HEK293 (cell line): ENCODE data around the gene NECAB3.

Experiments used
- CTCF ChIA-PET: fragments of 350-600 bp; formaldehyde crosslinking; extraction: SDS; loops from one replicate; lab custom pipeline; 2021; ENCODE audit warnings: antibody characterized with exemption; lab: Yijun Ruan, JAX
- POLR2A ChIA-PET: fragments of 300-600 bp; formaldehyde crosslinking; extraction: SDS; loops from one replicate; lab custom pipeline; 2020; ENCODE audit warnings: antibody characterized with exemption, inconsistent platforms; lab: Yijun Ruan, JAX
- H3K27ac ChIP-seq: fragments of 200-500 bp; sonication (Bioruptor generic); 2 replicates; pipeline ENCODE4 v1.5.1; 2014; ENCODE audit warnings: low read depth, low read length, control low read depth, inconsistent platforms; ENCODE audit errors: extremely low read depth
- H3K36me3 ChIP-seq, 2 experiments: fragments of 200-500 bp in 1 of 2; sonication (Bioruptor generic) in 1 of 2; 1 replicate in 1 of 2; 2 replicates in 1 of 2; pipeline ENCODE4 v1.5.1; 2014 to 2017; ENCODE audit warnings: inconsistent platforms in 2 of 2, low read length in 2 of 2; ENCODE audit not compliant: control insufficient read depth in 2 of 2, insufficient read depth in 1 of 2
- H3K4me1 ChIP-seq: fragments of 200-500 bp; sonication (Bioruptor generic); 2 replicates; pipeline ENCODE4 v1.5.1; 2014; ENCODE audit warnings: mild to moderate bottlenecking, low read length, inconsistent platforms; ENCODE audit not compliant: control insufficient read depth, insufficient read depth
- H3K4me3 ChIP-seq: 2 replicates; pipeline ENCODE4 v1.5.1; 2011; ENCODE audit warnings: low read depth, mild to moderate bottlenecking, control low read depth, low read length, moderate library complexity
- H3K9me3 ChIP-seq: fragments of 200-500 bp; sonication (Bioruptor generic); 2 replicates; pipeline ENCODE4 v1.5.1; 2014; ENCODE audit warnings: low read depth, low read length, inconsistent platforms; ENCODE audit not compliant: control insufficient read depth, insufficient read depth
- CTCF ChIP-seq: fragments of 450-650 bp; formaldehyde crosslinking; IDR thresholded peaks from 2 replicates; pipeline ENCODE4 v1.5.1; 2016; ENCODE audit warnings: missing biosample characterization, missing genetic modification characterization
- ELK4 ChIP-seq: IDR thresholded peaks from 2 replicates; pipeline ENCODE4 v1.6.1; 2011; ENCODE audit warnings: mild to moderate bottlenecking, low read depth, low read length, borderline replicate concordance
- FEZF1 ChIP-seq: fragments of 450-650 bp; formaldehyde crosslinking; IDR thresholded peaks from 2 replicates; pipeline ENCODE4 v1.5.1; 2016; ENCODE audit warnings: missing biosample characterization, missing genetic modification characterization
- IKZF3 ChIP-seq: fragments of 450-650 bp; IDR thresholded peaks from 2 replicates; pipeline ENCODE4 v1.5.0; 2018; ENCODE audit warnings: missing biosample characterization, mild to moderate bottlenecking, missing genetic modification characterization, moderate library complexity
- KLF7 ChIP-seq: fragments of 450-650 bp; formaldehyde crosslinking; IDR thresholded peaks from 2 replicates; pipeline ENCODE4 v1.5.1; 2016; ENCODE audit warnings: missing biosample characterization, missing genetic modification characterization, borderline replicate concordance
- KLF9 ChIP-seq: fragments of 450-650 bp; formaldehyde crosslinking; IDR thresholded peaks from 2 replicates; pipeline ENCODE4 v1.5.1; 2016; ENCODE audit warnings: missing biosample characterization, missing genetic modification characterization, low read depth
- SP3 ChIP-seq: fragments of 450-650 bp; formaldehyde crosslinking; IDR thresholded peaks from 2 replicates; pipeline ENCODE4 v1.5.1; 2016; ENCODE audit warnings: missing biosample characterization, missing genetic modification characterization
- ZBTB6 ChIP-seq: fragments of 450-650 bp; formaldehyde crosslinking; IDR thresholded peaks from 2 replicates; pipeline ENCODE4 v1.5.1; 2017; ENCODE audit warnings: missing biosample characterization, missing genetic modification characterization
- ZFP37 ChIP-seq: fragments of 450-650 bp; formaldehyde crosslinking; IDR thresholded peaks from 2 replicates; pipeline ENCODE4 v1.5.1; 2016; ENCODE audit warnings: missing biosample characterization, missing genetic modification characterization
- ZFP69B ChIP-seq: fragments of 450-650 bp; formaldehyde crosslinking; IDR thresholded peaks from 2 replicates; pipeline ENCODE4 v1.5.1; 2016; ENCODE audit warnings: missing biosample characterization, missing genetic modification characterization
- ZNF146 ChIP-seq: fragments of 450-650 bp; formaldehyde crosslinking; IDR thresholded peaks from 2 replicates; pipeline ENCODE4 v1.5.1; 2016; ENCODE audit warnings: missing biosample characterization, missing genetic modification characterization
- ZNF169 ChIP-seq: fragments of 450-650 bp; formaldehyde crosslinking; IDR thresholded peaks from 2 replicates; pipeline ENCODE4 v1.5.1; 2016; ENCODE audit warnings: missing biosample characterization, missing genetic modification characterization
- ZNF239 ChIP-seq: fragments of 450-650 bp; formaldehyde crosslinking; IDR thresholded peaks from 2 replicates; pipeline ENCODE4 v1.5.1; 2016; ENCODE audit warnings: missing biosample characterization, missing genetic modification characterization
- ZNF248 ChIP-seq: fragments of 450-650 bp; formaldehyde crosslinking; IDR thresholded peaks from 2 replicates; pipeline ENCODE4 v1.5.1; 2017; ENCODE audit warnings: missing biosample characterization, missing genetic modification characterization
- ZNF292 ChIP-seq: fragments of 450-650 bp; formaldehyde crosslinking; IDR thresholded peaks from 2 replicates; pipeline ENCODE4 v1.5.1; 2016; ENCODE audit warnings: low read depth, missing biosample characterization, missing genetic modification characterization, borderline replicate concordance
- ZNF366 ChIP-seq: fragments of 450-650 bp; formaldehyde crosslinking; conservative IDR thresholded peaks from 2 replicates; pipeline ENCODE4 v1.5.1; 2016; ENCODE audit warnings: missing biosample characterization, missing genetic modification characterization
- ZNF488 ChIP-seq: fragments of 450-650 bp; formaldehyde crosslinking; IDR thresholded peaks from 2 replicates; pipeline ENCODE4 v1.5.1; 2016; ENCODE audit warnings: missing biosample characterization, missing genetic modification characterization
- ZNF514 ChIP-seq: fragments of 450-650 bp; formaldehyde crosslinking; IDR thresholded peaks from 2 replicates; pipeline ENCODE4 v1.5.1; 2016; ENCODE audit warnings: missing biosample characterization, missing genetic modification characterization
- ZNF629 ChIP-seq: fragments of 450-650 bp; formaldehyde crosslinking; IDR thresholded peaks from 2 replicates; pipeline ENCODE4 v1.5.1; 2017; ENCODE audit warnings: missing biosample characterization, missing genetic modification characterization
- ZNF692 ChIP-seq: fragments of 450-650 bp; formaldehyde crosslinking; IDR thresholded peaks from 2 replicates; pipeline ENCODE4 v1.5.1; 2016; ENCODE audit warnings: missing biosample characterization, missing genetic modification characterization
- ZNF704 ChIP-seq: fragments of 450-650 bp; formaldehyde crosslinking; IDR thresholded peaks from 2 replicates; pipeline ENCODE4 v1.5.1; 2016; ENCODE audit warnings: missing biosample characterization, missing genetic modification characterization
- ZNF785 ChIP-seq: fragments of 450-650 bp; formaldehyde crosslinking; IDR thresholded peaks from 2 replicates; pipeline ENCODE4 v1.5.1; 2016; ENCODE audit warnings: missing biosample characterization, missing genetic modification characterization
- ZNF791 ChIP-seq: fragments of 450-650 bp; formaldehyde crosslinking; IDR thresholded peaks from 2 replicates; pipeline ENCODE4 v1.5.1; 2016; ENCODE audit warnings: missing biosample characterization, missing genetic modification characterization
- ZNF830 ChIP-seq: fragments of 450-650 bp; IDR thresholded peaks from 2 replicates; pipeline ENCODE4 v1.5.0; 2018; ENCODE audit warnings: missing biosample characterization, missing genetic modification characterization, low read depth, mild to moderate bottlenecking, moderate library complexity
- ZSCAN23 ChIP-seq: fragments of 450-650 bp; formaldehyde crosslinking; IDR thresholded peaks from 2 replicates; pipeline ENCODE4 v1.5.1; 2016; ENCODE audit warnings: missing biosample characterization, missing genetic modification characterization
- ZSCAN4 ChIP-seq: fragments of 450-650 bp; formaldehyde crosslinking; IDR thresholded peaks from 2 replicates; pipeline ENCODE4 v1.5.1; 2017; ENCODE audit warnings: missing biosample characterization, missing genetic modification characterization

NECAB3 gene

GRCh38 chr20:33697129-33697528, 22.9 kb upstream of the NECAB3 start:
- Histone ChIP-seq H3K9me3 (no peaks in the 10 kb centered on the region), H3K4me1 (no peaks in the 10 kb centered on the region), H3K4me3 (no peak overlapping the region), H3K36me3 (no peaks in the 10 kb centered on the region), H3K27ac (no peak overlapping the region)
- POLR2A ChIA-PET = no interaction called here
- CTCF ChIA-PET = no interaction called here
- TF ChIP-seq KLF7 (tag by site-specific recombination) (no peak), SP3 (tag by site-specific recombination) (no peak), ZNF488 (tag by site-specific recombination) (no peak), ZNF791 (tag by site-specific recombination) (no peak), ZNF785 (tag by site-specific recombination) (no peak), IKZF3 (tag by site-specific recombination) (no peak), ZFP37 (tag by site-specific recombination) (no peak), ZFP69B (no peak), ZNF169 (no peak), ZNF830 (tag by site-specific recombination) (no peak), ZNF239 (no peak), KLF9 (tag by site-specific recombination) (no peak), ZNF692 (no peak), ELK4 (no peak), ZNF704 (tag by site-specific recombination) (no peak), ZNF248 (tag by site-specific recombination) (no peak), ZNF366 (tag by site-specific recombination) (no peak), FEZF1 (no peak), ZNF629 (no peak)

- CTCF ChIA-PET = no interaction called here
- Histone ChIP-seq H3K27ac (no peak overlapping the region), H3K4me1 (no peaks in the 10 kb centered on the region), H3K9me3 (no peaks in the 10 kb centered on the region), H3K4me3 (no peak overlapping the region), H3K36me3 (no peaks in the 10 kb centered on the region)
- POLR2A ChIA-PET = no interaction called here
- TF ChIP-seq CTCF (no peak), ZFP69B (no peak), ZNF292 (tag by site-specific recombination) (no peak), ZBTB6 (tag by site-specific recombination) (no peak), ZSCAN23 (tag by site-specific recombination) (no peak), ZSCAN4 (tag by site-specific recombination) (no peak), ZNF514 (no peak), ZNF146 (tag by site-specific recombination) (no peak)
Measured at GRCh38 chr20:33696448-33696847, 22.2 kb upstream of the NECAB3 start.
